Fibroblast of lung (primary cell): ENCODE data around the gene CRB1. TPM values are rescaled to one million over a fixed set of nuclear protein-coding genes. Genes with fewer than 3 reads are reported as not detected.
A peak's percentile ranks its signal among the peaks of the same experiment; 100 is the strongest.

Experiments used
- DNase-seq, 2 donors: peaks; one replicate each; pipeline versions ENCODE4 v3.0.0 to v3.0.0-alpha.2; 2010; ENCODE audit warnings: low read depth in 2 of 2
- H2AFZ ChIP-seq: 2 replicates; pipeline ENCODE4 v1.5.1; 2012; ENCODE audit warnings: low read length, control low read depth, inconsistent platforms
- H3K27ac ChIP-seq: 2 replicates; pipeline ENCODE4 v1.5.1; 2011; ENCODE audit warnings: low read length, control low read depth; ENCODE audit not compliant: insufficient read depth
- H3K27me3 ChIP-seq: 2 replicates; pipeline ENCODE4 v1.5.1; 2011; ENCODE audit warnings: mild to moderate bottlenecking, low read length; ENCODE audit not compliant: control insufficient read depth, insufficient read depth
- H3K36me3 ChIP-seq: 2 replicates; pipeline ENCODE4 v1.5.1; 2011; ENCODE audit warnings: low read length; ENCODE audit not compliant: control insufficient read depth, insufficient read depth
- H3K4me1 ChIP-seq: 2 replicates; pipeline ENCODE4 v1.5.1; 2011; ENCODE audit warnings: low read length; ENCODE audit not compliant: control insufficient read depth, insufficient read depth; ENCODE audit errors: extremely low read depth
- H3K4me2 ChIP-seq: 2 replicates; pipeline ENCODE4 v1.5.1; 2011; ENCODE audit warnings: low read length, control low read depth; ENCODE audit not compliant: insufficient read depth; ENCODE audit errors: extremely low read depth
- H3K4me3 ChIP-seq, 4 experiments: fragments of 200-600 bp in 1 of 4; sonication (generic) in 1 of 4; replicated peaks in 1 of 4; 2 replicates each; pipeline ENCODE4 v1.5.1; 2011 to 2016; ENCODE audit warnings: low read length in 4 of 4, low read depth in 3 of 4, mild to moderate bottlenecking in 3 of 4, control low read depth in 2 of 4, inconsistent platforms in 1 of 4, mixed read lengths in 1 of 4; ENCODE audit not compliant: insufficient read depth in 1 of 4; ENCODE audit errors: control extremely low read depth in 1 of 4
- H3K79me2 ChIP-seq: 2 replicates; pipeline ENCODE4 v1.5.1; 2012; ENCODE audit warnings: mild to moderate bottlenecking, low read length, inconsistent platforms; ENCODE audit not compliant: control insufficient read depth, insufficient read depth
- H3K9ac ChIP-seq: 2 replicates; pipeline ENCODE4 v1.5.1; 2011; ENCODE audit warnings: mild to moderate bottlenecking, low read length, control low read depth; ENCODE audit not compliant: insufficient read depth
- H3K9me3 ChIP-seq: 2 replicates; pipeline ENCODE4 v1.5.1; 2012; ENCODE audit warnings: low read depth, low read length; ENCODE audit not compliant: control insufficient read depth, insufficient read depth
- H4K20me1 ChIP-seq: 2 replicates; pipeline ENCODE4 v1.5.1; 2011; ENCODE audit warnings: low read length; ENCODE audit not compliant: control insufficient read depth, insufficient read depth; ENCODE audit errors: extremely low read depth
- EZH2 ChIP-seq: IDR thresholded peaks from 2 replicates; pipeline ENCODE4 v1.5.1; 2012; ENCODE audit warnings: low read length, control low read depth, mild to moderate bottlenecking; ENCODE audit errors: missing control alignments
- polyA plus RNA-seq, 2 donors: library from polyadenylated mRNA; depleted of rRNA in 1 of 2; stranded (reverse) in 1 of 2; unstranded in 1 of 2; fragments of >200 nt; gene quantifications; 2 replicates each; pipeline ENCODE4 v1.2.1, GENCODE V29; 2011 to 2012; ENCODE audit warnings: missing spikeins in 1 of 2
- total RNA-seq: library from RNA; depleted of rRNA; stranded (reverse); fragments of >200 nt; gene quantifications from 2 replicates; pipeline ENCODE4 v1.2.1, GENCODE V29; 2014
- TF ChIP-seq, protein P1 (sequence below), 2 donors: IDR thresholded peaks in 1 of 2; conservative IDR thresholded peaks in 1 of 2; 1 replicate in 1 of 2; 2 replicates in 1 of 2; pipeline ENCODE4 v1.5.1; 2011 to 2012; ENCODE audit warnings: low read length in 2 of 2, control low read depth in 1 of 2, inconsistent platforms in 1 of 2, low read depth in 1 of 2, mild to moderate bottlenecking in 1 of 2

Gene CRB1
- total and polyA plus RNA-seq, 2 donors (not counting 1 experiment from before 2014, with no cell fraction given): 0.05 to 0.66 TPM

DNA sequence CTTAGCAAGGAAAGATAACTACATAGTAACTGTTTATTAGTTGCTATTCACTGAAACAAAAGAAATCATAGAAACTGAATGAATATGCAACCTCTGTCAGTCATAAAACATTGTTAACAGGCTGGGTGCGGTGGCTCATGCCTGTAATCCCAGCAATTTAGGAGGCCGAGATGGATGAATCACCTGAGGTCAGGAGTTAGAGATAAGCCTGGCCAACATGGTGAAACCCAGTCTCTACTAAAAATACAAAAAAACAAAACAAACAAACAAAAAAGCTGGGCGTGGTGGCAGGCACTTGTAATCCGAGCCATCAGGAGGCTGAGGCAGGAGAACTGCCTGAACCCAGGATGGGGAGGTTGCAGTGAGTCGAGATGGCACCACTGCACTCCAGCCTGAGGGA, 44.1 kb downstream of the CRB1 start:
- no peak overlapping the region for H3K27ac ChIP-seq
- no peaks in the 10 kb centered on the region for H3K4me1 ChIP-seq
- H3K9ac ChIP-seq: no peak overlapping the region
- TF ChIP-seq, protein P1, sequence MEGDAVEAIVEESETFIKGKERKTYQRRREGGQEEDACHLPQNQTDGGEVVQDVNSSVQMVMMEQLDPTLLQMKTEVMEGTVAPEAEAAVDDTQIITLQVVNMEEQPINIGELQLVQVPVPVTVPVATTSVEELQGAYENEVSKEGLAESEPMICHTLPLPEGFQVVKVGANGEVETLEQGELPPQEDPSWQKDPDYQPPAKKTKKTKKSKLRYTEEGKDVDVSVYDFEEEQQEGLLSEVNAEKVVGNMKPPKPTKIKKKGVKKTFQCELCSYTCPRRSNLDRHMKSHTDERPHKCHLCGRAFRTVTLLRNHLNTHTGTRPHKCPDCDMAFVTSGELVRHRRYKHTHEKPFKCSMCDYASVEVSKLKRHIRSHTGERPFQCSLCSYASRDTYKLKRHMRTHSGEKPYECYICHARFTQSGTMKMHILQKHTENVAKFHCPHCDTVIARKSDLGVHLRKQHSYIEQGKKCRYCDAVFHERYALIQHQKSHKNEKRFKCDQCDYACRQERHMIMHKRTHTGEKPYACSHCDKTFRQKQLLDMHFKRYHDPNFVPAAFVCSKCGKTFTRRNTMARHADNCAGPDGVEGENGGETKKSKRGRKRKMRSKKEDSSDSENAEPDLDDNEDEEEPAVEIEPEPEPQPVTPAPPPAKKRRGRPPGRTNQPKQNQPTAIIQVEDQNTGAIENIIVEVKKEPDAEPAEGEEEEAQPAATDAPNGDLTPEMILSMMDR (conservative IDR thresholded peaks at IDR 0.05 in 1 of 2, IDR thresholded peaks at IDR 0.05 in 1 of 2; ENCODE audit: low read depth in 1 of 2, low read length in 2 of 2): no peak
- TF ChIP-seq EZH2: no peak
- no peaks in the 10 kb centered on the region for H3K27me3 ChIP-seq
- no peaks in the 10 kb centered on the region for H4K20me1 ChIP-seq
- no peaks in the 10 kb centered on the region for H3K36me3 ChIP-seq
- no peak overlapping the region for H3K4me3 ChIP-seq
- no peak overlapping the region for H2AFZ ChIP-seq
- no peak overlapping the region for H3K4me2 ChIP-seq
- DNase-seq: peak in 1 of 2 donors; percentile 9
- no peaks in the 10 kb centered on the region for H3K79me2 ChIP-seq
- H3K9me3 ChIP-seq: no peaks in the 10 kb centered on the region

DNA sequence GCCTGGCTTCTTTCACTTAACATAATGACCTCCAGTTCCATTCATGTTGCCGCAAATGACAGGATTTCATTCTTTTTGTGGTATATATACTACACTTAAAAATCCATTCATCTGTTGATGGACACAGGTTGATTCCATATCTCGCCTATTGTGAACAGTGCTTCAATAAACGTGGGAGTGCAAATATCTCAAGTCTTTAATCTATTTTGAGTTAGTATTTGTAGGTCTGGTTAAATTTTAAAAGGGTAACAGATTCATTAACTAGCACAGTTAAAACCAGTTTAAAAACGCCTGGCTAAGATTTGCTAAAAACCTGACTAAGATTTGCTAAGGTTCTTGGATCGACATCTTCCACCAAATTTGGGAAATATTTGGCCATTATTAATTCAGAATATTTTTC, 45.7 kb downstream of the CRB1 start:
- Histone ChIP-seq H3K4me3 (no peak overlapping the region), H3K4me2 (no peak overlapping the region), H3K27ac (no peak overlapping the region), H3K4me1 (no peaks in the 10 kb centered on the region), H3K9ac (no peak overlapping the region), H3K27me3 (no peaks in the 10 kb centered on the region), H4K20me1 (no peaks in the 10 kb centered on the region), H2AFZ (no peak overlapping the region), H3K36me3 (no peaks in the 10 kb centered on the region), H3K9me3 (no peaks in the 10 kb centered on the region), H3K79me2 (no peaks in the 10 kb centered on the region)
- TF ChIP-seq, protein P1 (conservative IDR thresholded peaks at IDR 0.05 in 1 of 2, IDR thresholded peaks at IDR 0.05 in 1 of 2; ENCODE audit: low read depth in 1 of 2, low read length in 2 of 2): no peak
- no peak for TF ChIP-seq EZH2
- DNase-seq: no peak

DNA sequence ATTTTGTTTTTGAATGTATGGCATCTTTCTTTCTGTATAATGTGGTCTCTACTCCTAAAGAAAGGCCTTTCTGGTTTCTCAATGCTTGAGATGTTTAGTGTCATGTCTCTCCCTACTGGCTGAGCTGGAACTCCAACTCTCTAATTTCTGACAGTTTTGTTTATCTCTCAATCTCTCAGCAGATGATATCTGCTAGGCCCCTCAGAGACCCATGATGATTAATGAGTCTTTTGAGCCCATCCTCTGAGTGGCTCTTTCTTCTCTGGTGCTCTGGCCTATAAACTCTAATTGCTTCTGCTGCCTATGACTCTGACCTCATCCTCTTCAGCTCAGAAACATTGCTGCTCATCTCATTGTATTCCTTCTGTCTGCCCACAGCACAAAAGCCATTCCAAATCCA, 46.6 kb downstream of the CRB1 start:
- H3K4me2 ChIP-seq: no peak overlapping the region
- H3K27ac ChIP-seq: no peak overlapping the region
- DNase-seq: no peak
- H3K79me2 ChIP-seq: no peaks in the 10 kb centered on the region
- H3K9me3 ChIP-seq: no peaks in the 10 kb centered on the region
- H3K4me3 ChIP-seq: no peak overlapping the region
- H3K9ac ChIP-seq: no peak overlapping the region
- TF ChIP-seq EZH2: no peak
- TF ChIP-seq, protein P1 (conservative IDR thresholded peaks at IDR 0.05 in 1 of 2, IDR thresholded peaks at IDR 0.05 in 1 of 2; ENCODE audit: low read depth in 1 of 2, low read length in 2 of 2): no peak
- no peaks in the 10 kb centered on the region for H3K4me1 ChIP-seq
- H3K27me3 ChIP-seq: no peaks in the 10 kb centered on the region
- no peaks in the 10 kb centered on the region for H3K36me3 ChIP-seq
- H2AFZ ChIP-seq: no peak overlapping the region
- H4K20me1 ChIP-seq: no peaks in the 10 kb centered on the region
